Pons (tissue), 1 donor: ENCODE data around the gene GCN1.

Source experiments
- DNase-seq: peaks from one replicate; pipeline ENCODE4 v3.0.0-alpha.2; 2016; ENCODE audit warnings: low spot score

GCN1 gene

DNA sequence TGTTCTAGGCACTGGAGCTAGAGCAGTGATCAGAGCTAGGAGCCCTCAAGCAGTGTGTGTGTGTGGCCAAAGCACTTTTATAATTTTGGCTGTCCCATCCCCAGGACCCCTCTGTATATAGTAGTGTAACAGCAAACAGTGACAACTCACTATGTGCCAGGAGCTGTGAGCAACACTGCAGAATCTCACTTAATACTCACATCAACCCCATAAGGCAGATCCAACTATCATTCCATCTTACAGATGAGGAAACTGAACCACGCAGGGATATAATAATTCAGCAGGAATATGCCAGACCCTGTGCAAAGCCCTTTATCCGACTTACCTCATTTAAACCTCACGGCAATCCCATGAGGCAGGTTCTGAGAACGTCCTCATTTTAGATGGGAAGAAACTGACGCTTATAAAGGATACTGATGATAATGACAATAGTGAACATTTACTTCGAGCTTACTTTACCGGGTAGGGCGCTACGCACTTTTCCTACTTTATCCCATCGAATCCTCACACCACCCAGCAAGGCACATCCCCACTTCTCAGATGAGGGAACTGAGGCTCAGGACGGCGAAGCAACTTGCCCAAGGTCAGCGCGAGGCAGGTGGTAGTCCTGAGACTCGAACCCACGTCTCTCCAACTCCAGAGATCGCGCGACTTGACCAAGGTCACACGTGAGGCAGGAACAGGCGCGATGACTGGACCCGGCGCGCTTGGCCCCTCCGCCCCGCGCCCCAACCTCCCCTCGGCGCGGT lies 78.6 kb downstream of the GCN1 start:
- DNase-seq: no peak

DNA sequence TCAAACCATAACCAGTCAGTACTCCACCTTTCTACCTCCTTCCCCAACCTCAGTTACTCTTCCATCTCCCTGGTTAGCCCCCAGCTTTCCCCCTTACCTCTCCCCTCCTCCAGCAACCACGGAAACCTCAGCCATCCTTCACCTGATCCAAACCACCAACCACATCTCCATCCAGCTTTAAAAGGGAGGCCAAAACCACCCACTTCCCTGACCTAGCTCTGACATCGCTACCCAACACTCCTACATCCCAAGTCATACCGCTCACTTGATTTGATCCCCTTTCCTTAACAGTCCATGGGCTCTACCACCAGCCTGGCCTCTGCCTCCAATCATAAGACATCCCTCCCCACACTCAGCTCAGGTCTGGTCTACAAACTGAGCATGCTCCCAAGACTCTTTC lies 79.4 kb downstream of the GCN1 start:
- no peak for DNase-seq

- peak; percentile 72 for DNase-seq
Measured at GRCh38 chr12:120110550-120111501, 83.7 kb downstream of the GCN1 start.

- DNase-seq: no peak
Measured at GRCh38 chr12:120109570-120110267, 84.8 kb downstream of the GCN1 start.

DNA sequence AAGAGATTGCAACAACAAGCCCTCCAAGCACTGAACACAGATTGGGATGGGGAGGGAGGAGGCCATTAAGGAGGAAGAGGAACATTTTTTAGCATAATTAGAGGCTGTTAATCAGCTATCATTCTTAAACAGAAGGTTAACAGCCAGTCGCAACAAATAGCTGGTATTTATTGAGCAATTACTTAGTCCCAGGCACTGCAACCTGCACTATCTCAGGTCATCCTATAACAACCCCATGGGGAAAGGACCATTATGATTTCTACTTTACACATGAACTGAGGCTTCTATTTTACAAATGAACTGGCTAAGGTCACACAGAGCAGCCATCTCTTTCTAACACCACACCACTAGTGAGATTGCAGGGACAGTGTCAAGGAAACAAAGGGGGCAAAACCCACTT lies 88.4 kb downstream of the GCN1 start:
- DNase-seq: no peak

- no peak for DNase-seq
Measured at GRCh38 chr12:120103371-120103770, 91.1 kb downstream of the GCN1 start.

DNA sequence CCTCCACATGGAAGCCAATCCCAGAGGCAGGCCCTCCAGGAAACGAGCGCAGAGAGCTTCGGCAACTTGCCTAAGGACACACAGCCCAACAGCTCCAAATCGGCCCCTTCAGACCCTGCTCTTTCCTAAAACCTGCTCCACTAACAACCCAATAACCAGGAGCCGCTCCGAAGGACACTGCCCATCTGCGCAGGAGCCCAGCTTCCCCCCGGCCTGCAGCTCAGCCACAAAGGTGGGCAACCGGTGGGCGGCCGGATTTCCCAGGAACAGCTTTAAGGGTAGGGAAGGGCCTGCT lies 91.5 kb downstream of the GCN1 start:
- DNase-seq: no peak

- no peak for DNase-seq
Measured at GRCh38 chr12:120102189-120103043, 92.1 kb downstream of the GCN1 start.

DNA sequence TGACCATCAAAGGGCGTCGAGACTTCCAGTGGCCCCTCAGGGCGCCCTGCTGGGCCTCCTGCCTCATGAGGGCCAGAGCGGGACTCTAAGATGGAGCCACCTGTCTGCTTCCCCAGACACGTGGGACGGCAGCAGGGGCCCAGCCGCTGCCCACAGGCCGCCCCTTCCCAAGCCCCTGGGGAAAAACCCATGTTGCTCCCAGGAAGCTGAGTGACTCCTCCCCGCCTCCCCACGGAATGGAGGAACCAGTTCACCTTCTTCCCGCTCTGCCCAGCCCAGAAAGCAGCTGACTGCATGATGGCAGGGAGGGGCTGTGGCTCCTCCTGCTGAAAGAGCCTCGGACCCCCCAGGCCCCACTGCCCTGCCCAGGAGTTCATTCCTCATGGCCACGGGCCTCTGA lies 92.9 kb downstream of the GCN1 start:
- DNase-seq: no peak

DNA sequence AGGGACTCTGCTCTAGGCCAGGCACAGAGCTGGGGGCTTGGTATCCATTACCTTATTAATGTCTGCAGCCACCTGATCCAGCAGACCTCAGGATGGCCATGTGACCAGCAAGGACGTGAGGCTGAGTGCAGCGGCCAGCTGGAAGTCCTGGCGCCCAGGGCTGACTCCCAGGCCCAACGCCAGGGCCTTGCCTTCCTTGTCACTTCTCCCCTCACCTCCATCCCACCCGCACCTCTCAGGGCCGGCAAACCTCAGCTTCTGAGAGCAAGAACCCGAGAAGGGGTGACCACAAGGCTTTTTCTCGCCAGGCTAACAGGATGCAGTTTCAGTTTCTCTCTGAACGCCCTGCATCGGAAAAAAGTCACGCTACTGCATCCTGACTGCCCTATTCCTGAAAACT lies 93.3 kb downstream of the GCN1 start:
- DNase-seq: no peak

- DNase-seq: peak; percentile 82
Measured at GRCh38 chr12:120100630-120101029, 93.9 kb downstream of the GCN1 start.

GRCh38 chr12:120099738-120100137 lies 94.8 kb downstream of the GCN1 start:
- DNase-seq: no peak

- no peak for DNase-seq
Measured at GRCh38 chr12:120098756-120099470, 95.6 kb downstream of the GCN1 start.

GRCh38 chr12:120096671-120097202 lies 97.8 kb downstream of the GCN1 start:
- no peak for DNase-seq

GRCh38 chr12:120095736-120096135 lies 98.8 kb downstream of the GCN1 start:
- no peak for DNase-seq

DNA sequence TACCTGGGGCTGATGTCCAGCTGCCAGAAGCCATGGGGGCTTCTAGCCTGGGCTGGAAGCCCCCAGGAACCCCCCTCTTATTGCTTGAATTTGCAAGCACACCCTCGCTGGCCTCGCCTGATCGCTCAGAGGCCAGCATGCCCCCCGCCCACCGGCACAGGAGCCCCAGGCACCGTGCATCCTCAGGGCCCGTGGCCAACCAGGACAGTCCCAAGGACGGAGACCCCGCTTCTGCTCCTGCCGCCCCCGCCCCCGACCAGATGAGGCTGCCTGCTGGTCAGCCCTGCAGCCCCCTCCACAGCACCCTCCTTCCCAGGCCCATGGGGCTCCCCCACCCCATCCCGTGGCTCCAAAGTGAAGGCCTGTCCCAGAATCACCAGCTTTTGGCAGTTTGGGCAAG lies 99.2 kb downstream of the GCN1 start:
- no peak for DNase-seq

- no peak for DNase-seq
Measured at GRCh38 chr12:120094485-120094884, 100.0 kb downstream of the GCN1 start.

- no peak for DNase-seq
Measured at GRCh38 chr12:120093592-120094355, 100.7 kb downstream of the GCN1 start.

GRCh38 chr12:120093336-120093591 lies 101.3 kb downstream of the GCN1 start:
- DNase-seq: no peak

- DNase-seq: no peak
Measured at GRCh38 chr12:120092551-120093335, 101.8 kb downstream of the GCN1 start.
